Cardiac fibroblast (primary cell): ENCODE results near the gene PSMG4.

ENCODE experiments used
- DNase-seq, 2 donors: peaks; one replicate each; pipeline versions ENCODE4 v3.0.0 to v3.0.0-alpha.2; 2010; ENCODE audit warnings: low read depth in 2 of 2
- H3K4me3 ChIP-seq, 2 donors: replicated peaks in 1 of 2; 1 replicate in 1 of 2; 2 replicates in 1 of 2; pipeline ENCODE4 v1.5.1; 2011; ENCODE audit warnings: low read depth in 2 of 2, low read length in 2 of 2, mild to moderate bottlenecking in 2 of 2, moderate library complexity in 1 of 2
- TF ChIP-seq, protein P1 (sequence below): IDR thresholded peaks from one replicate; pipeline ENCODE4 v1.5.1; 2011; ENCODE audit warnings: low read depth, mild to moderate bottlenecking, low read length, inconsistent platforms

Gene PSMG4

DNA sequence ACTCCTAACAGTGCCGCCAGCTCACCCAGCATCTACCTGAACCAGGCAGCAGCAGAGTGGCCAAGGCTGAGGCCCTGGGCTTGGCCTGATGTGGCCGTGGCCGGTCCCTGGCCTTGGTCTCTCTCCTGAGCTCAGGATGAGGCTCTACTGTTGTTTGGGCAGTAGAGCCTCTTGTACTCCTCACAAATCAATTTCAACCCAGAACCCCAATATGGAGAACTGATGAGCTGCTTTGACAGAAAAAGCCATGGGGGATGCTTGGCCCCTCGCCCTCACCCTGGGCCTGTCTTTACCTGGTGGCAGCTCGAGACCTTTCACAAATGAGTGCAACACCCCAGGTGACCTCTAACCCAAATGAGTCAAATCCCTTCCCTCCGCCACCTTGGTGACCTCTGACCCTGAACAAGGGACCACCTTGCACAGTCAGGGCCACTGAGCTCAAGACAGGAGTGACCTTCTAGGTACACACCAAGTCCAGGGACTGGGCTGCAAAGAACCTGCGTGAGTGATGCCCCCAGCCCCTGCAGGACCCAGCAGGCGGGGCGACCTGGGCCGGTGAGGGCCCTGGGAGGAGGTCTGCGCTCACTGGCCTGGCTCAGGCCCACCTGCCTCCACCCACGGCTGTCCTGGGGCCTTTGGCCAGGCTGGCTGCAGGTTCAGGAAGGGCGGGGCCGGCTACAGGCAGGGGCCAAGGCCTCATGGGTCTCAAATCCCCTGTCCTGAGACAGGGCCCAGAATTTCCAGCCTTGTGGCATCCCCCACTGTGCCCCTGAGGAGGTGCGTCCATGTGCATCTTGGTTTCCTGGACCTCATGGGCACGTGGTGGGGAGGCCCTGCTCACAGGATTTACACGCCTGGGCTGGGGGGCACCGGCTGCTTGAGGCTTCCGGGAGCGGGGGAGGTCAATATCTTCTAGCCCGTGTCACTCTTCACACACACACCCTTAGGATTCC lies 30.2 kb downstream of the PSMG4 start:
- TF ChIP-seq, protein P1, sequence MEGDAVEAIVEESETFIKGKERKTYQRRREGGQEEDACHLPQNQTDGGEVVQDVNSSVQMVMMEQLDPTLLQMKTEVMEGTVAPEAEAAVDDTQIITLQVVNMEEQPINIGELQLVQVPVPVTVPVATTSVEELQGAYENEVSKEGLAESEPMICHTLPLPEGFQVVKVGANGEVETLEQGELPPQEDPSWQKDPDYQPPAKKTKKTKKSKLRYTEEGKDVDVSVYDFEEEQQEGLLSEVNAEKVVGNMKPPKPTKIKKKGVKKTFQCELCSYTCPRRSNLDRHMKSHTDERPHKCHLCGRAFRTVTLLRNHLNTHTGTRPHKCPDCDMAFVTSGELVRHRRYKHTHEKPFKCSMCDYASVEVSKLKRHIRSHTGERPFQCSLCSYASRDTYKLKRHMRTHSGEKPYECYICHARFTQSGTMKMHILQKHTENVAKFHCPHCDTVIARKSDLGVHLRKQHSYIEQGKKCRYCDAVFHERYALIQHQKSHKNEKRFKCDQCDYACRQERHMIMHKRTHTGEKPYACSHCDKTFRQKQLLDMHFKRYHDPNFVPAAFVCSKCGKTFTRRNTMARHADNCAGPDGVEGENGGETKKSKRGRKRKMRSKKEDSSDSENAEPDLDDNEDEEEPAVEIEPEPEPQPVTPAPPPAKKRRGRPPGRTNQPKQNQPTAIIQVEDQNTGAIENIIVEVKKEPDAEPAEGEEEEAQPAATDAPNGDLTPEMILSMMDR, result no peak
- no peak for DNase-seq
- H3K4me3 ChIP-seq, result no peak overlapping the region

DNA sequence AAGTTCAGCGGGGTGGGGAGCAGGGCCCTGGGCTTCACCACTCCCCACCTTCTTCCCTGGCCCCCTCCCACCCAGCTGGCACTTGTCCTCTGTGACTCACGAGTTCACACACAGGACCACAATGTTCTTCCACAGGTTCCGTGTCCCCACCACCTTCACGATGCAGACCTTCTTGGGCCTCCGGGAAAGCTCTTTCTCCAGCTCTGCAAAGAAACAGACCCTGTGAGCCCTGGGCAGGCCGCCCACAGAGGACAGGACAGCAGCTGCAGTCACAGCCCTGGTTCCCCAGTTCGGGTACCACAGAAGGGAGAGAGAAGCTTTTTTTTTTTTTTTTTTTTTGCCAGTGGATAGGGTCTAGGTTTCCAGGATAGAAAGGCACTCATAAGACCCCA lies 30.9 kb downstream of the PSMG4 start:
- no peak for DNase-seq
- H3K4me3 ChIP-seq, result no peak overlapping the region
- TF ChIP-seq, protein P1, result no peak

DNA sequence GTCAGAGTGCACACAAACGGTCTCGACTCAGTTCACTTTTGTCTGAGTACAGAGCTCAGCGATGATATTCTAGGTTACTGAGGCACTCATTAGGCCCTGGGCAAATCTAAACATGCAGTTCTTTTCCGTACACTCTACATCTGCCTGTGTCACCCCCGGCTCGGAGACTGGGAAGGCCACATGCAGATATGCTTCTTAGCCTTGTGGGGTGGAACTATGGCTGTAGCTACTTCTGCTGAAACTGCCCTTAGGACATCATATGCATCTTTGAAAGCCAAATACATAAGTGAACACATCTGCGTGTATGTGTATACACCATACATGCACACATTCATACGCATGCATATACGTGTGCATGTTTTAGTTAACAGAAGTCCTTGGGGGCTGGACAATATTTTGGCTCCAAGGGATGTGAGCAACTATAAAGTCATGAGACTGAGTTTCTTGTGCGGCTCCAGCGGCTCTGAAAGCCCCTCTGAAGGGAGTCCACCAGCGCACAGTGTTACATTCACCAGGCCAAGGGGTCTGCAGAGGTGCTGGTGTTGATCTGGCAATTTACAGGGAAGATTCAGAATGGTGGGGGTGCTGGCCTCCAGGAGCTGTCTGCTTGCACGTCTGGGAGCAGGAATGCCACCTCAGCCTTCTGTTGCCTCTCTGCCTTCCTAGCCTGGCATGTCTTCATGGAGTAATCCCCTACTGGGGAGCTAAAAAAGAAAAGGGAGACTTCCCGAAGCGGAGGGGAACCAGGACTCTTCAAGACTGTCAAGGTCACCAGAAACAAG lies 31.6 kb downstream of the PSMG4 start:
- TF ChIP-seq, protein P1, result no peak
- DNase-seq, result no peak
- no peak overlapping the region for H3K4me3 ChIP-seq

DNA sequence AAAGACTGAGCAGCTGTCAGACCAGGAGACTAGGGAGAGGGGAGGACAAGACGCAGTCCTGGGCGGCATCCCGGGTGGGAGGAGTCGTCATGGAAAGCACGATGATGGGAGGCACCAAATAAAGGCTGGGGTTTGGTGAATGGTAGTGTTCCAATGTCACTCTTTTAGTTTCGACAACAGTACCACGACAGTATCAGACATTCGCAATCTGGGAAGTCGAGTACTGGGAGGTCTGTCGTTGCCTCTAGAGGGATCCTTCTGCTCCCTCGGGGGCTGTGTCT lies 32.1 kb downstream of the PSMG4 start:
- DNase-seq, result no peak
- TF ChIP-seq, protein P1, result no peak
- no peak overlapping the region for H3K4me3 ChIP-seq

DNA sequence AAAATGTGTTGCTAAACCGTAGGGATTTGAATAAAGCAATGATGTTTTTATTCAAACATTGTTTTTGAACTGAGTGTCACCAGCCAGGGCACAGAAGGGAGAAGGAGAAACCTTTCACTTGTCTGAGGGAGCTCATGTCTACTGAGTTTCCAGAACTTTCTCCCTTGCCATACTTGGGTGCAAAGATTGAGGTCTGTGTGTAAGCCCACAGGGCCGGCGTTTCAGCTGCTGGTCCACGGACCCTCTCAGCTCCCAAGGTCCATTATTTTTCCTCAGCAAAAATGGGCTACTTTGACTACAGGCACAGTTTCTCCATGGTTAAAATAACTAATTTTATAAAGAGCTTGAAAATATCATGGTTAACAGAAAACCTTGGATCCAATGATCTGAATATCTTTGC lies 32.6 kb downstream of the PSMG4 start:
- TF ChIP-seq, protein P1, result no peak
- H3K4me3 ChIP-seq, result no peak overlapping the region
- no peak for DNase-seq

DNA sequence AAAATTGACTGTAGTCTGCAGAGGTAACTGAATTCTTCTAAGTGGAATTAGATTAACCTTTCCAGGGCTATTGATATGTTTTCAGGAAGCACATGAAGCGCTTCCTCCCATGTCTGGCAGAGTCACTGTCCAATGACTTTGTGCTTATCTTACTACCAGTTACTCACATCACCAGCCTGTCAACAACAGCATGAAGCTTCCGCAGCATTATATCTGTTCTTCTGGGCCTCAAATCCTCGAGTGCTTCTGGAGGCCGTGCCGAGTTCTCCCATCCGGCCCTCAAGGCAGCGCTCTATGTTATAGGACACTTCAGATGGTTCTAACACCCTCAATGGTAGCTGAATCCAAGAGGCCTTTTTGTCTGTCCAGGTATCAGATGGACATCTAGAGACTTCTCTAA lies 33.2 kb downstream of the PSMG4 start:
- peak; percentile 6 to 18 for DNase-seq
- H3K4me3 ChIP-seq, result no peak overlapping the region
- TF ChIP-seq, protein P1, result no peak
